Amniotic stem cell (primary cell): Measurements from ENCODE around the gene C9orf152.
"Not testable (repeated sequence)": the region's sequence is repeated elsewhere in the genome, so short reads cannot be mapped to it uniquely, and the experiment has no call there.

Source experiments
- DNase-seq: peaks from one replicate; lab custom pipeline; 2025; lab: John Stamatoyannopoulos, UW

The C9orf152 gene

GRCh38 chr9:110214586-110215355 is 6.8 kb upstream of the C9orf152 start:
- no peak for DNase-seq

- no peak for DNase-seq
Observed at GRCh38 chr9:110214090-110214489, 6.1 kb upstream of the C9orf152 start.

GRCh38 chr9:110213413-110214044 is 5.6 kb upstream of the C9orf152 start:
- DNase-seq = no peak

GRCh38 chr9:110207071-110207641 is 803 bp downstream of the C9orf152 start:
- no peak for DNase-seq

- DNase-seq = no peak
Observed at GRCh38 chr9:110206389-110206788, 1.6 kb downstream of the C9orf152 start.

- not testable (repeated sequence) for DNase-seq
Observed at GRCh38 chr9:110205612-110206011, 2.3 kb downstream of the C9orf152 start.

- no peak for DNase-seq
Observed at GRCh38 chr9:110202232-110202631, 5.7 kb downstream of the C9orf152 start.

- no peak for DNase-seq
Observed at GRCh38 chr9:110199643-110200042, 8.3 kb downstream of the C9orf152 start.

- DNase-seq = no peak
Observed at GRCh38 chr9:110198357-110198756, 9.6 kb downstream of the C9orf152 start.

- no peak for DNase-seq
Observed at GRCh38 chr9:110197330-110198187, 10.4 kb downstream of the C9orf152 start.

GRCh38 chr9:110196084-110196499 is 11.9 kb downstream of the C9orf152 start:
- DNase-seq = not testable (repeated sequence)

GRCh38 chr9:110192531-110193261 is 15.3 kb downstream of the C9orf152 start:
- no peak for DNase-seq

GRCh38 chr9:110191615-110192014 is 16.3 kb downstream of the C9orf152 start:
- DNase-seq = no peak

GRCh38 chr9:110189559-110190320 is 18.2 kb downstream of the C9orf152 start:
- DNase-seq = no peak

- DNase-seq = no peak
Observed at GRCh38 chr9:110188991-110189390, 19.0 kb downstream of the C9orf152 start.

- DNase-seq = no peak
Observed at GRCh38 chr9:110188101-110188500, 19.9 kb downstream of the C9orf152 start.

GRCh38 chr9:110187126-110187525 is 20.8 kb downstream of the C9orf152 start:
- DNase-seq = no peak

- DNase-seq = no peak
Observed at GRCh38 chr9:110186254-110186653, 21.7 kb downstream of the C9orf152 start.

GRCh38 chr9:110185806-110186205 is 22.2 kb downstream of the C9orf152 start:
- DNase-seq = no peak

GRCh38 chr9:110183208-110184145 is 24.5 kb downstream of the C9orf152 start:
- peak; percentile 59 for DNase-seq
